IPS-18a (cell line): ENCODE results near the gene CREB3.

Experiments
- H3K27ac ChIP-seq: one replicate; pipeline ENCODE4 v1.5.1; 2013; ENCODE audit warnings: low read length
- H3K27me3 ChIP-seq: one replicate; pipeline ENCODE4 v1.6.1; 2013; ENCODE audit warnings: mild to moderate bottlenecking, low read length; ENCODE audit not compliant: control insufficient read depth, insufficient read depth
- H3K36me3 ChIP-seq: one replicate; pipeline ENCODE4 v1.6.1; 2013; ENCODE audit warnings: low read depth, low read length; ENCODE audit not compliant: control insufficient read depth
- H3K4me1 ChIP-seq: one replicate; pipeline ENCODE4 v1.6.1; 2013; ENCODE audit warnings: low read depth, low read length; ENCODE audit not compliant: control insufficient read depth
- H3K4me3 ChIP-seq: one replicate; pipeline ENCODE4 v1.5.1; 2013; ENCODE audit warnings: low read length
- H3K9ac ChIP-seq: one replicate; pipeline ENCODE4 v1.6.1; 2013; ENCODE audit warnings: mild to moderate bottlenecking, low read length, moderate library complexity
- H3K9me3 ChIP-seq: one replicate; pipeline ENCODE4 v1.6.1; 2013; ENCODE audit warnings: low read depth, low read length; ENCODE audit not compliant: control insufficient read depth

Gene CREB3

DNA sequence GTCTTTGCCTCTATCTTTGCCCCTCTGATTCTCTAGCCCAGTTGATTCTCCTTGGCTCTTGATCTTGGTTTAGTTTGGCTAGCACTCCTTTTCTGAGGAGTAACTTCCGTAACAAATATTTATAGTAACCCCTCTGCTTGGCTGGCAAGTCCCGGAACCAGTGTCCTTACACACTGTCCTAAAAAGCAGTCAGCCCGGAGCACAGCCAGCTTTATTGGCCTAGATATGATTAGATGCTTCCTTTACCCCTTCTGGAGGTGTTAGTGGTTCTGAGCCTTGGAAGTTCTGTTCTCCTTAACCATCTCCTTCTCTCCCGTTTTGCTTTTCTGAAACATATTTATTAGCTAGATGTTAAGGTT is 38.6 kb downstream of the CREB3 start:
- no peak overlapping the region for H3K4me3 ChIP-seq
- H3K36me3 ChIP-seq = no peaks in the 10 kb centered on the region
- H3K4me1 ChIP-seq = peaks cover 11% of the 10 kb centered on the region
- H3K9me3 ChIP-seq = no peaks in the 10 kb centered on the region
- H3K27me3 ChIP-seq = no peaks in the 10 kb centered on the region
- H3K9ac ChIP-seq = no peak overlapping the region
- no peak overlapping the region for H3K27ac ChIP-seq

DNA sequence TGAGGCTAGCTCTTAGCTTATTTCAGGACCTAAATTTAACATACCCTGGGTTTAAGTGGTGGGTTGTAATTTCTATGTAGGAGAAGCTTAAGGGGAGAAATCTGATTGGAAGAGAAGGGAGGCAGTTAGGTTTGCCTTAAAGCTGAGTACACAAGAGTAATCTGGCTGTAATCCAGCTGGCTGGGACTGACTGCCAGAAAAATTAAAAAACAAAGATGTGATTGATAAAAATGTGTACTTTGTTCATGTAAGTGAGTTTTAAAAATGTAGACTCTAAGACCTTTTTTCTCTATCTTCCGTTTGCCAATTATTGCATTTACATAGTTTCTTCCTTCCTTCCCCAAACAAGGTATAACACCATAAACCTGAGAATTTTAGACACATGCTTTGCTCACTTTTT is 39.1 kb downstream of the CREB3 start:
- no peaks in the 10 kb centered on the region for H3K27me3 ChIP-seq
- H3K4me1 ChIP-seq = peaks cover 11% of the 10 kb centered on the region
- H3K36me3 ChIP-seq = no peaks in the 10 kb centered on the region
- no peaks in the 10 kb centered on the region for H3K9me3 ChIP-seq
- no peak overlapping the region for H3K4me3 ChIP-seq
- H3K27ac ChIP-seq = no peak overlapping the region
- no peak overlapping the region for H3K9ac ChIP-seq

DNA sequence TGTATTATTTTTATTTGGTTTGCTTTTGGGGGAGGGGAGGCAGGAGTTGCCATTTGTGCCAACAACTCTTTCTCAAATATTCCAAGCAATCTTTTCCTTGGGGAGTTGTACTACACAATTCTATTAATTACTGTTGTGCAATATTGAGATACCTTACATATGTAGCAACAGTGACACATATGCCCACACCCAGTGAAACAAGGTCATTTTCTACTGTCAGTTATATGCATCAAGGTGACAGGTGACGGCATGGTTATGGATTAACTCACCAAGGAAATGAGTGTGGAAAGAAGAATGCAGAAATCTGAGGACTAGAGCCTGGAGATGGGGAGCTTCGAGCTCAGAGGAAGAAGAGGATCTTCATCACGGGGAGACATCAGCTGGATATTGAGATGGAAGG is 39.5 kb downstream of the CREB3 start:
- Histone ChIP-seq H3K9me3 (no peaks in the 10 kb centered on the region), H3K36me3 (no peaks in the 10 kb centered on the region), H3K4me1 (peaks cover 11% of the 10 kb centered on the region), H3K27me3 (no peaks in the 10 kb centered on the region), H3K4me3 (no peak overlapping the region), H3K9ac (no peak overlapping the region), H3K27ac (no peak overlapping the region)

DNA sequence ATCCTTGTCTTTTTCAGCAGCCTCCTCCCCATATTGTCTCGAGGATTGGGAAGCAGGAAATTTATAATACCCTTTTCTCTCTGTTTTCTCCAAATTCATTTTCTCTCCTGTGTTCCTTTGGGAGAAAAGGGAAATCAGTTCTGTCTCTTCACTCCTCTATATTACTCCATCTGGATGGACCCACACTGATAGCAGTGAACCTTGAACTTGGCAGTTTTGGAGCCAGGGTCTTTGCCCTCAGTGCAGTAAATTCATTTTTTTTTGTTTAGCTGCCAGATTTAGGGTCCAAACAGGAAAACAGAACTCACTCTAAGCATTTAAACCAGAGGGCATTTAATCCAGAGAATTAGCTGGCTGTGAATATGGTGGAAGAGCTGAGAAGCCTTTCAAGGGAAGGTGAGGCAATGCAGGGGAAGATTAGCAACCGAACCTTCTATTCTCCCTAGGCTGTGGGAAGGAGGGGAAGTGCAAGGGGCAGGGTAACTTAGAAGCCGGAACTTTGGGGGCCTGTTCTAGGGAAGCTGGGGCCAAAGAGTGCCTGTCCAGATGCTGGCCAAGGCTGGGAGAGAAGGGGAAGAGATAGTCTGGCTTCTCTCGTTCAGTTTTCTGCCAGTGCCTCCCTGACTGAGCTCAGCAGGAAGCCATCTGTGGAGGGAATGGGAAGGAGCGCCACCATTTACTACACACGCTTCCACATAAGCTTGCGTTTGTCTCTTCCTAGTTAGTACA is 42.6 kb downstream of the CREB3 start:
- peaks cover 11% of the 10 kb centered on the region for H3K4me1 ChIP-seq
- no peaks in the 10 kb centered on the region for H3K27me3 ChIP-seq
- no peak overlapping the region for H3K9ac ChIP-seq
- H3K9me3 ChIP-seq = no peaks in the 10 kb centered on the region
- no peaks in the 10 kb centered on the region for H3K36me3 ChIP-seq
- no peak overlapping the region for H3K4me3 ChIP-seq
- no peak overlapping the region for H3K27ac ChIP-seq

DNA sequence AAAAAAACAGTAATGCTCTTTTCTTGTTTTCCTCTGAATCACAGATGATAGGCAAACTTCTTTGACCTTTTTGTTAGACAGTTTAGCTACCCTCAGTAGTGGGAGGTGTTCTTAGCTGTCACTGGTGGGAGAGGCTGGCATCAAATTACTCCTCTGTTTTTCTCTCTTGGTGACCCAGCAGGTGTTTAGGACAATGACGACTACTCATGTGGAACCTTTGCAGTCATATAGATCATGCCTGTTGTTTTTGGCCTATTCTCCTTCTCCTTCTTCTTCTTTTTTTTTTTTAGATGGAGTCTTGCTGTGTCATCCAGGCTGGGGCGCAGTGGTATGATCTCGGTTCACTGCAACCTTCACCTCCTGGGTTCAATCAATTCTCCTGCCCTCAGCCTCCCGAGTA is 43.6 kb downstream of the CREB3 start:
- H3K4me3 ChIP-seq = no peak overlapping the region
- H3K9ac ChIP-seq = no peak overlapping the region
- H3K27me3 ChIP-seq = no peaks in the 10 kb centered on the region
- peaks cover 11% of the 10 kb centered on the region for H3K4me1 ChIP-seq
- H3K36me3 ChIP-seq = no peaks in the 10 kb centered on the region
- no peaks in the 10 kb centered on the region for H3K9me3 ChIP-seq
- H3K27ac ChIP-seq = no peak overlapping the region

DNA sequence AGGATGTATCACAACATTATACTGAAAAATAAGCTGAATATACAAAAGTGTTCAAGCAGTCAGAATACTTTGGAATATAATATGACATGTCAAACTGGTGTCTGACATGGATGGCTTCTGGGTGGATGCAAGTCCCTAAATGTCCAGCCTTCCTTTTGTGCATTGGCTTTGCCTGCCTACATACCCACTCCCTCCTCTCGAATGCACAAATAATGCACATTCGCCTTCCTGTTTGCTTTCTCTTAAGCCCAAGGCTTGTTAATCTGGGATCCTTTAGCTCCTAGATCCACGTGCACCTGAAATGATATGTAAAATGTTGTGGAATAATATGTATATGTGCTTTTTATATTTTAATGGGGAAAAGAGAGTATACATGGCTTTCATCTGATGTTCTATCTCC is 46.0 kb downstream of the CREB3 start:
- peaks cover 11% of the 10 kb centered on the region for H3K4me1 ChIP-seq
- no peak overlapping the region for H3K27ac ChIP-seq
- H3K4me3 ChIP-seq = no peak overlapping the region
- no peak overlapping the region for H3K9ac ChIP-seq
- H3K9me3 ChIP-seq = no peaks in the 10 kb centered on the region
- no peaks in the 10 kb centered on the region for H3K36me3 ChIP-seq
- H3K27me3 ChIP-seq = no peaks in the 10 kb centered on the region

DNA sequence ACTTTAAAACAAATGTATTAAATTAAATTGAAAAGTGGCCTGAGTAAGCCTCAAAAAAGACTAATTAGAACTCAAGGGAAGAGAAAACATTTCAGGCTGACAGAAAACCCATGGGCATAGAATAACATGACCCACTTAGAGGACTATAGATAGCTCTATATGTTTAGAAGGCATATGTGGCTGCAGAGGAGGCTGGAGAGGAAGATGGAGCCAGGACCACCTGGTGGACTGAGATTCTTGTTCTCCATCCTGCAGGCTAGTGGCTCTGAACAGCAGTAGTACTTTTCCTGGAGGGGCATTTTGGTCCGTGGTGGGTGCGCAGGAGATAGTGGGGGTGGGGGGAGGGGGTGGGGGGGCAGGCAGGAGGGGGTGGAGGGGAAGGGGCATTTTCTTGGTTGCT is 48.6 kb downstream of the CREB3 start:
- Histone ChIP-seq H3K4me1 (peaks cover under 1% of the 10 kb centered on the region), H3K27ac (no peak overlapping the region), H3K9ac (no peak overlapping the region), H3K9me3 (no peaks in the 10 kb centered on the region), H3K27me3 (no peaks in the 10 kb centered on the region), H3K4me3 (no peak overlapping the region), H3K36me3 (no peaks in the 10 kb centered on the region)

DNA sequence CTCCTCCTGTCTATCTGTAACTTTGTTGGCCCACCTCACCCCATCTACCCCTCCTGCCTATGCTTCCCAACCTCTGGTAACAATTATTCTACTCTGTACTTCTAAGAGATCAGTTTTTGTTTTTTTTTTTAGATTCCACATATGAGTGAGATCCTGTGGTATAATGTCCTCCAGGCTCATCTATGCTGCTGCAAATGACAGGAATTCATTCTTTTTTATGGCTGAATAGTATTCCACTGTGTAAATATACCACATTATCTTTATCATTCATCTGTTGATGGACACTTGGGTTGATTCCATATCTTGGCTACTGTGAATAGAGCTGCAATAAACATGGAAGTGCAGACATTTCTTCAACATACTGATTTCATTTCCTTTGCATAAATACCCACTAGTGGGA is 51.0 kb downstream of the CREB3 start:
- no peak overlapping the region for H3K9ac ChIP-seq
- H3K4me1 ChIP-seq = no peaks in the 10 kb centered on the region
- no peaks in the 10 kb centered on the region for H3K36me3 ChIP-seq
- no peak overlapping the region for H3K27ac ChIP-seq
- no peaks in the 10 kb centered on the region for H3K9me3 ChIP-seq
- no peak overlapping the region for H3K4me3 ChIP-seq
- no peaks in the 10 kb centered on the region for H3K27me3 ChIP-seq
